Measurements from ENCODE around the gene PRIM1.
A peak's percentile ranks its signal among the peaks of the same experiment; 100 is the strongest.
"Not testable (repeated sequence)": the region's sequence is repeated elsewhere in the genome, so short reads cannot be mapped to it uniquely, and the experiment has no call there.

Gene PRIM1

DNA sequence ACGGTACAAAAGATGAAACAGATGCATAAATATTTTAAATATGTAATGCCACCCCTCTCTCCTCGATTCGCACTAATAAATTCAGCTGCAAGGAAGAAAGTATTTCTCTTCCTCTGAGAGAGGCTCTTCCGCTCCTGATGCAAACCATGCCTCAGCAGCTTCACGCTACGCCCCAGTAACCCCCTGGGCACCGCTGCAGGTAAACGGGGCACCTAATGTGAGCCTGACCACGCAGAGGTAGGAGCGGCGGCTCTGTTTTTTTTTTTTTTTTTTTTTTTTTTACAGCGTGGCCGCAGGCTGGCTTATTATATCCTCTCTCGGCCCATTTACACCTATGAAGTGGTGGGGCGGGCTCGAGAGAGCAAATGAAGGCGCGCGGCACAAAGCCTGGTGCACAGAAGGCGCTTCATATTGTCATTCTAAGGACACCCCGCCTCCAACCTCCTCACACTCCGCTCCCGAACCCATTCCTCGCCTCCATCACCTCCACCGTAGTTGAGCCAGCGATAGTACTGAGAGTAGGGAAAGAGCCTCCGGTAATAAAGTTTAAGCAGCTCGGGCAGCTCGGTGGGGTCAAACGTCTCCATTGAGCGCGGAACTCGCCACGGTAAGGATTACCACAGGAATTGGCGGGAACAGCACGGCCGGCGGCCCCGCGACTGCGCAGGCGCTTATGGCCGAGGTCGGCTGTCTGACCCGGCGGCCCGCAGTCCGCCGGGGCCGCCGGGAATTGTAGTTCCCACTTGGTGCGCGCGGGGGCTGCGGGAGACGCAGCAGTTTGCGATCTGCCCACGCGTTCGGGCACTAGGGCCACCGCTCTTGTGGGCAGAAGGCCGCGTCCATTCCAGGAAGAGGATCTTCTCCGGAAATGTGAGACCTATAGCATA lies at the start of gene PRIM1:
Gene PRIM1, minus strand, starts transcription at position 612 of the 887 bp plus-strand sequence. Its CDS starts 25 bp downstream, at position 587.
- DNase-seq = peak; percentile 87

DNA sequence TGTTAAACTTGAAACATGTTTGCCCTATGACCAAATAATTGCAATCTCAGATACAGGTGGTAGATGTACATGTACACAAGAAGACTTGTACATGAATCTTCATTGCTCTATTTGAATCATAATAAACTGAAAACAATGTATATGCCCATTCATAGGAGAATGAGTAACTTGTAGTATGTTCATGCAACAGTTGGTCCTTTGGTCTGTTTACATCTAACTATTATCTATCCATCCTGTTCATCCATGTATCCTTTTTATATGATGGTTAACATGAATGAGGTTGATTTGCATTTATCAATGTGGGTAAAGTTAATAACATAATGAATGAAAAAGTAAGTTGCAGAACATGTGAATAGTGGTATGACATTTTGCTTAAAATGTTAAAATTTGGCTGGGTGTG lies 48.1 kb upstream of the PRIM1 start:
- no peak for DNase-seq

DNA sequence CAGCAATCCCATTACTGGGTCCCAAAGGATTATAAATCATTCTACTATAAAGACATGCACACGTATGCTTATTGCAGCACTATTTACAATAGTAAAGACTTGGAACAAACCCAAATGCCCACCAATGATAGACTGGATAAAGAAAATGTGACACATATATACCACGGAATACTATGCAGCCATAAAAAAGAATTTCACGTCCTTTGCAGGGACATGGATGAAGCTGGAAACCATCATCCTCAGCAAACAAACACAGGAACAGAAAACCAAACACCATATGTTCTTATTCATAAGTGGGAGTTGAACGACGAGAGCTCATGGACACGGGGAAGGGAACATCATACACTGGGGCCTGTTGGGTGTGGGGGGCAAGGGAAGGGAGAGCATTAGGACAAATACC lies 47.2 kb upstream of the PRIM1 start:
- not testable (repeated sequence) for DNase-seq

DNA sequence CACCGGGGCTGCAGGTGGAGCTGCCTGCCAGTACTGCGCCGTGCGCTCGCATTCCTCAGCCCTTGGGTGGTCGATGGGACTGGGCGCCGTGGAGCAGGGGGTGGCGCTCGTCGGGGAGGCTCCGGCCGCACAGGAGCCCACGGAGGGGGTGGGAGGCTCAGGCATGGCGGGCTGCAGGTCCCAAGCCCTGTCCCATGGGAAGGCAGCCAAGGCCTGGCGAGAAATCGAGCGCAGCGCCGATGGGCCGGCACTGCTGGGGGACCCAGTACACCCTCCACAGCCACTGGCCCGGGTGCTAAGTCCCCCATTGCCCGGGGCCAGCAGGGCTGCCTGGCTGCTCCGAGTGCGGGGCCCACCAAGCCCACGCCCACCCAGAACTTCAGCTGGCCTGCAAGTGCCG lies 43.7 kb upstream of the PRIM1 start:
- not testable (repeated sequence) for DNase-seq

DNA sequence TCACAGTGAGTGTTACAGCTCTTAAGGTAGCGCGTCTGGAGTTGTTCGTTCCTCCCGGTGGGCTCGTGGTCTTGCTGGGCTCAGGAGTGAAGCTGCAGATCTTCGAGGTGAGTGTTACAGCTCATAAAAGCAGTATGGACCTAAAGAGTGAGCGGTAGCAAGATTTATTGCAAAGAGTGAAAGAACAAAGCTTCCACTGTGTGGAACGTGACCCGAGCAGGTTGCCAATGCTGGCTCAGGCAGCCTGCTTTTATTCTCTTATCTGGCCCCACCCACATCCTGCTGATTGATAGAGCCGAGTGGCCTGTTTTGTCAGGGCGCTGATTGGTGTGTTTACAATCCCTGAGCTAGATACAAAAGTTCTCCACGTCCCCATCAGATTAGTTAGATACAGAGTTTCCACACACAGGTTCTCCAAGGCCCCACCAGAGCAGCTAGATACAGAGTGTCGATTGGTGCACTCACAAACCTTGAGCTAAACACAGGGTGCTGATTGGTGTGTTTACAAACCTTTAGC lies 43.0 kb upstream of the PRIM1 start:
- not testable (repeated sequence) for DNase-seq

DNA sequence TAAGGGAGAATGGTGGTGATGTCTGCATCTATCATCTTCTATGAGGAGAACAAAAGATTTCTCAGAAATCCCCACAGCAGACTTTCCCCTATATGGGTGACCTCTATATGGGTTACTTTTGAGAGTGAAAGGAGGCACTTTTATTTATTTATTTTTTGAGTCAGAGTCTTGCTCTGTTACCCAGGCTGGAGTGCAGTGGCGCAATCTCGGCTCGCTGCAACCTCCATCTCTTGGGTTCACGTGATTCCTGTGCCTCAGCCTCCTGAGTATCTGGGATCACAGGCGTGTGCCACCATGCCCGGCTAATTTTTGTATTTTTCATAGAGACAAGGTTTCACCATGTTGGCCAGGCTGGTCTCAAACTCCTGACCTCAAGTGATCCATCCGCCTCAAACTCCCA lies 41.0 kb upstream of the PRIM1 start:
- DNase-seq = not testable (repeated sequence)

DNA sequence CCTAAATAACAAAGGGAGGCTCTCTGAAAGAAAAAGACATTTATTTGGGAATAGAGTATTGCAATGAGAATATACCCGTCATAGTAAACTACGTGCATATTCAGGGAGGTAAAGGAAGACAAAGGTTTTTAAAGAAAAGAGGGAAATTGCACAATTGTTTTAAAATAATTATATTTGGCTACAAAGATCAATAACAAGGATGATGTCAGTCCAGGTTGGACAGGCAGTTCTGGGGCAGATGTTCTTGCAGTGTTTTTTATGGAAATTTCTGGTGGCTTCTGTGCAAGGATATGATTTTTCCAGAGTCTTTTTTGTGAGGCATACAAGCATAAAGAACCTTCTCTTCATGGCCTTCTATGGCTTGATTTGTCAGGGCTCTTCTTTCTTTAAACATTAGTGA lies 40.6 kb upstream of the PRIM1 start:
- no peak for DNase-seq

DNA sequence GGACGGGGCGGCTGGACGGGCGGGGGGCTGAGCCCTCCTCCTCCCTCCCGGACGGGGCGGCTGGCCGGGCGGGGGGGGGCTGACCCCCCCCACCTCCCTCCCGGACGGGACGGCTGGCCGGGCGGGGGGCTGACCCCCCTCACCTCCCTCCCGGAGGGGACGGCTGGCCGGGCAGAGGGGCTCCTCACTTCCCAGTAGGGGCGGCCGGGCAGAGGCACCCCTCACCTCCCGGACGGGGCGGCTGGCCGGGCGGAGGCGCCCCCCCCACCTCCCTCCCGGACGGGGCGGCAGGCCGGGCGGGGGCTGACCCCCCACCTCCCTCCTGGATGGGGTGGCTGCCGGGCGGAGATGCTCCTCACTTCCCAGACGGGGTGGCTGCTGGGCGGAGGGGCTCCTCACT lies 37.3 kb upstream of the PRIM1 start:
- not testable (repeated sequence) for DNase-seq

DNA sequence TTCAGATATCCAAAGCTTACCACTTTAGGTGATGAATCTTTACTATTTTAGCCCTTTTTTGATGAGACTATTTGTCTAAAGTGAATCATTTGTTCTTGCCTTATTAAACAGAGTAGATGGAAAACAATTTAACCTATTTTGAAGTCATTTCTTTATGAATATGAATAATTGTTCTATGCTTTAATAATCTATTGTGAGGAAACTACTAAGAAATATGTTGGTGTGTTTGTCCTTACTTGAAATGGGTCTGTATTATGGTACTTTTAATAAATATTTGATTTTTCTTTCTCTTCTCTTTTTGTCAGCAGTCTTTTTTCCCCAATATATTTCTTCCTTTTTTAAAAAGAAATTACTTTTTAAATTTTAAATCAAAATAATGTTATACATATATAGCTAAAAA lies 35.4 kb upstream of the PRIM1 start:
- DNase-seq = no peak

DNA sequence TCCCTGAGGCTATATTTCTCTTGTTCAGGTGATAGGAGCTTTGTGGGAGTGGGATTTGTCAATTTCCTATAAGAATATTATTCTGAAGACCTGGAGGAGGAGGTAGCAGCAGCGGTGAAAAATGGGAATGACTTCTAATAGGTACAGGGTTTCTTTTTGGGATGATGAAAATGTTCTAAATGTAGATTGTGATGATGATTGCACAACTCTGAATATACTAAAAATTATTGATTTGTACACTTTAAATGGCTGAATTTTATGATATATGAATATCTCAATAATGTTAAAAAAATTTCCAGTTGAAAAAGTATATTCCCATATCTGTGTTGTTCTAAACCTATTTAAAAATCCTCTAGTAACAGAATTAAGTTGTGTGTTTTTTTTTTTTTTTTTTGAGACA lies 33.8 kb upstream of the PRIM1 start:
- DNase-seq = no peak

DNA sequence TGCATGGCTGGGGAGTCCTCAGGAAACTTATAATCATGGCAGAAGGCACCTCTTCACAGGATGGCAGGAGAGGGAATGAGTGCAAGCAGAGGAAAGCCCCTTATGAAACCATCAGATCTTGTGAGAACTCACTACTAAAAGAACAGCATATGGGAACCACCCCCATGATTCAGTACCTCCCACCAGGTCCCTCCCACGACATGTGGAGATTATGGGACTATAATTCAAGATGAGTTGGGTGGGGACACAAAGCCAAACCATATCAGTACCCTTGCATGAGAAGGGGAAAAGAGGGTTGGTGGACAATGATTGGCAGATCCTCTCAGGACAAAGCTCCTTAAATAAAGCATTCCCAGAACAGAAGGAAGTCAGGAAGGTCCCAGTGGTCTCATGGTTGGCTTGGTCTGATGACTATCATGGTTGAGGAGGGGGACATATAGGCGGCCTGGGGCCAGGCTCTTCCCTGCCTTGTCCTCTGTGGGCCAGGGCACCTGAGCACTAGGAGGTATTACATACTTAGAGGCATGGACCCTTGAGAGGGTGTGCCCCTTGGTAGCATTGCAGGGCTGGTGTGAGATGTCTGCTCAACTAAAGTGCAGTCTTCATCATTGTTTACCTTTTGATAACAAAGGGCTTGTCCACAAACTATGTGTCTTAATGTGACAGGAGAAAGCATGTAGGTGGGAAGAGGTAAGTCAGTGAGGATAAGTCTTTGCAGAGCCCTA lies 33.2 kb upstream of the PRIM1 start:
- no peak for DNase-seq

DNA sequence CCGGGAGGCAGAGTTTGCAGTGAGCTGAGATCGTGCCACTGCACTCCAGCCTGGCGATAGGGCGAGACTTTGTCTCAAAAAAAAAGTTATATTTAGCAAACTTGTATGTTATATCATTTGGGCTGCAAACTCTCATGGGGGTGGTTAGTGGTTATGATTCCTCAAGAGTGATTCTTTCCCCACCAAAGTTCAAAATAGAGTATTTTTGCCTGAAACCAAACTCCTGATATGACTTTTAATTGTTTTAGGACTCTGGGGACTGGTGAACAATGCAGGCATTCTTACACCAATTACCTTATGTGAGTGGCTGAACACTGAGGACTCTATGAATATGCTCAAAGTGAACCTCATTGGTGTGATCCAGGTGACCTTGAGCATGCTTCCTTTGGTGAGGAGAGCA lies 29.6 kb upstream of the PRIM1 start:
- no peak for DNase-seq

DNA sequence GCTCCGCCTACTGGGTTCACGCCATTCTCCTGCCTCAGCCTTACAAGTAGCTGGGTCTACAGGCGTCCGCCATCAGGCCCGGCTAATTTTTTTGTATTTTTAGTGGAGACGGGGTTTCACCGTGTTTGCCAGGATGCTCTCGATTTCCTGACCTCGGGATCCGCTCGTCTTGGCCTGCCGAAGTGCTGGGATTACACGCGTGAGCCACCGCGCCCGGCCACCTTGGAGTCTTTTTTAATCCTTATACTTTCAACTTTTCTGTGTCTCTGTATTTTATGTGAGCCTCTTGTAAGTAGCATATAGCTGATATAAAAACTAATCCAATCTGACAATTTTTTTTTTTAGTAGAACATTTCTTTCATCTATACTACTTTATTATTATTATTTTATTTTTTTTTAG lies 26.6 kb upstream of the PRIM1 start:
- DNase-seq = no peak

DNA sequence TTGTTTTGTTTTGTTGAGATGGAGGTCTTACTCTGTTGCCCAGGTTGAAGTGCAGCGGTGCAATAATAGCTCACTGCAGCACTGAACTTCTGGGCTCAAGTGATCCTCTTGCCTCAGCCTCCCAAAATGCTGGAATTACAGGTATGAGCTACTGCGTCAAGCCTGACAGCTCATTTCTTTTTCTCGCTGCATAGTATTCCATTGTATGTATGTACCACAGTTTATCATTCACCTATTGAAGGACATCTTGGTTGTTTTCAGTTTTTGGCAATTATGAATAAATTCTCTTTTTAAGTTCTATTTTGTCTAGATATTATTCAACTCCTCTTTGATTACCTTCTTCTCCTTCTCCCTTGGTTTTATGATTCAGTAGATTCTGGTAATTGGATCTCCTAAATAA lies 24.5 kb upstream of the PRIM1 start:
- no peak for DNase-seq

DNA sequence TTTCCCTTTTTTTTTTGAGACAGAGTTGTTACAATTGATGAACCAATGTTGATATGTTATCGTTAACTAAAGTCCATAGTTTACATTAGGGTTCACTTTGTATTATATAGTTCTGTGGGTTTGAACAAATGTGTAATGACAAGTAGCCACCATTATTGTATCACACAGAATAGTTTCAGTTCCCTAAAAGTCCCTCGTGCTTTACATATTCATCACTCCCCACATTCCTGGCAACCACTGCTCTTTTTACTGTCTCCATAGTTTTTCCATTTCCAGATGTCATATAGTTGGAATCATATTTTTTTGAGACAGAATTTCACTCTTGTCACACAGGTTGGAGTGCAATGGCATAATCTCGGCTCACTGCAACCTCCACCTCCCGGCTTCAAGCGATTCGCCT lies 23.5 kb upstream of the PRIM1 start:
- no peak for DNase-seq

DNA sequence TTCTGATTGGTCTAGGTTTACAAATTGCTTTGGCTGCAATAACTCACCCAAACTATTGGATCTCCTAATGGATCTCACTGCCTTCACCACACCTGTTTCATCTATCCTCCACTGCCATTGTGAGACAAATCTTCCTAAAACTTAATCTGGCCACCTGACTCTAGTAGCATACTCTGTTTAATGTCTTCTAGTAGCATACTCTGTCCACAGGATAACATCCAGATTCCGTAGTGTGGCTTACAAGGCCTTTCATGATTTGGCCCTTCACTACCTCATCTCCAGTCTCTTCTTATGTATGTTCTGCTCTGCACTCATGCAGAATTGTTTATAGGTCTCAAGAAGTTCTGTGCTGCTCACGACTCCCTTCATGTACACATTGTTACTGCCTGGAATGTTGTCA lies 21.0 kb upstream of the PRIM1 start:
- DNase-seq = no peak

DNA sequence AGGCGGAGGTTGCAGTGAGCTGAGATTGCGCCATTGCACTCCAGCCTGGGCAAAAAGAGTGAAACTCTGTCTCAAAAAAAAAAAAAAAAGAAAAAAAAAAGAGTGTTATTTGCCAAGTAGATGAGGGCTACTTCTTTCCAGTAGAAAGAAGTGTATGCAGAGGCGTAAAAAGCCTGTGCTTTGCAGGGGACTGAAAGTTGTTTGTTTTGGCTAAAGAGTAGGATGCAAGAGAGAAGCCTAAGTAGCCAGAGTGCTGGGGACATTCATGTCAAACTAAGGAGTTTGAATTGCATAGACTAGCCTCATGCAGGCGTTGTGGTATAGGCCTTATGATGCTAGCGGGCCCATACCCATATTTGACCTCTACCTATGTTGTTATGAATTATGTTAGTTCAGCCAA lies 20.5 kb upstream of the PRIM1 start:
- DNase-seq = no peak

DNA sequence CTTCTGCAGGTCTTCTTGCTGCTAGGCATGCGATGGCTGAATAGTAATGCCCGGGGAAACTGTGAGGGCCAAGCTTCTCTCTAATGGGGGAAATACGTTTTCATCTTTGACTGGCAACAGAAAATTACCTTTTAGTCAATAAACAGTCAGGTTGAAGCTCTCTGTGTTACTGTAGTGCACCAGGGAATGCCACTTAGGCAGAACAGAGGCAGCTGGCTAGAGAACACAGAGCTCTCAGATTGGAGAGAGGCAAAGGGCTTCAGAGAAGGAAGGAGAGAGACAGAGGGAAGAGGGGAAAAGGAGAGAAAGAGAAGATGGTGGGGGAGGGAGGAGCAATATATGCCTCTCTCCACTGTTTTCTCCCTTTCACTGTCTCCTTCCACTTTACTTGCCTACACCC lies 17.7 kb upstream of the PRIM1 start:
- DNase-seq = no peak

DNA sequence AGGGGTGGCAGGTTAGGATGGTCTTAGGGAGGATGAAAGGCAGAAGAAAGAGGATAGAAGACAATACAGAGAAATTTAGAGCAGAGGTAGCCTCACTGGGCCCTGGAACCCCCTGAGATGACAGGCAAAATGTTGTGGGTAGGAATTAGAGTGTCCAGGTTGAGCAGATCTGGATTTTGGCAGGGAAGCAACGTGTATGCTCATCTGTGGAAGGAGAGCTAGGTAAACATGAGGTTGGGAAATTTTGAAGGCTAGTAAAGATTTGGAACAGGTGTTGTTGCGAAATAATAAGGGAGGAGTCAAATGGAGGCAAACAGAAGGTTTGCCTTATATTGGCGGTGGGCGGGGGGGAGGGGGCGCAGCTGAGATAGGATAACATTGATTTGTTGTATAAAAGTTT lies 16.3 kb upstream of the PRIM1 start:
- DNase-seq = no peak

DNA sequence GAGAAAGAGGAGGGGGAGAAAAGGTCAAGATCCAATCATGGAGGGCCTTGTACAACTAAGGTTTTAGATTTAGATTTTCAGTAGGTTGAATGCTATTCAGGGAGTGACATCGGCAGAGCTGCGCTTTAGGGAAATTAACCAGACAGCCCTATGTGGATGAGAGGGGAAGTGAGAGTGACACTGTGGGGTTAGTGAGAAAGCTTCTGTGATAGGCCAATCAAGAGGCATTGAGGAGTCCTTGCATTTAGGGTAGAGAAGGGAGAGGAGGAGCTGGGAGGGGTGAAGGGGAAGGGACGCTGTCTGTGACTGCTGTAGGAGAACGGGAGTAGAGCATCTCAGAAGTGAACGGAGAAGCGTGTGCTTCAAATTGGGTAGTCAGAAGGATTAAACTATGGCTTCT lies 14.4 kb upstream of the PRIM1 start:
- no peak for DNase-seq

DNA sequence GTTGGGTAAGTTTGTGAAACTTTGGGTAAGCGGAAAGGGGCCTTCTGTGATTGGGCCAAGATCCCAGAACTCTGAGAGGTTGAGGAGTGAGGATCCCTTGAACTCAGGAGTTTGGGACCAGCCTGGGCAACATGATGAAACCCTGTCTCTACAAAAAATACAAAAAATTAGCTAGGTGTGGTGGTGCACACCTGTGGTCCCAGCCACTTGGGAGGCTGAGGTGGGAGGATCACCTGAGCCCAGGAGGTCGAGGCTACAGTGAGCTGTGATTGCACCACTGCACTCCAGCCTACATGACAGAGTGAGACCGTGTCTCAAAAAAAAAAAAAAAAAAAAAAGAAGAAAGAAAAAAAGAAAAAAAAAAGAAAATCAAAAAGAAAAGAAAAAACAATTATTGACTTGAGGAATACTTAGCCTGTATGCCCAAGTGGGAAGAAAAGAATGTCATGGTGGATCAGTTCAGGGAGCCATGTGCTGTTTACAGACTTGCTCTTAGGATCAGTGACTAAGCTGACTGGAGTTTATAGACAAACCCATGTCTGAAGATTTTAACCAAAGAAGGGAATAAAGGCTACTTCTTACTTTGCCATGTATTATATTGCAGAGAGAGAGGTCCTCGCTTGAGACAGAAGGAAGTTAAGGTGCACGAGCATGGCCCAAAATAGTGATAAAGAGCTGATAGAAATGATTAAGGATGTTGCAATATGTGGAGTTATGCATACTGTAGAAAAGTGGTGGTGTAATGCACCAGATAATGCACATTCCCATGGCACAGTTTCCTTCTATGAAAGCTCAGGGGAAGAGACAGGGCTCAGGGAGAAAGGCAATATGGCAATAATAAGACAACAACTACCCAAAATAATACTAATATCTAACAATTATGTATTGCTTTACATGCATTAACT lies 11.9 kb upstream of the PRIM1 start:
- DNase-seq = no peak

DNA sequence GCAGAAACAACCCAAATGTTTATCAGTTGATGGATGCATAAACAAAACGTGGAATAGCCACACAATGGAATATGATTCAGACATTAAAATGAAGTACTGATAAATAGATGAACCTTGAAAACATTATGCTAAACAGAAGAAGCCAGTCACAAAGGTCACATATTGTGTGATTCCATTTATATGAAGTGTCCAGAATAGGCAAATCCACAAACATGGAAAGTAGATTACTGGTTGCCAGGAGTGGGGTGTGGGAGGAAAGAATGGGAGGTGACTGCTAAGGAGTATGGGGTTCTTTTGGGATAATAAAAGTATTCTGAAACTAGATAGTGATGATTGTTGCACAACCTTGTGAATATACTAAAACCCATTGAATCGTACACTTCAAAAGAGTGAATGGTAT lies 9.7 kb upstream of the PRIM1 start:
- DNase-seq = no peak

DNA sequence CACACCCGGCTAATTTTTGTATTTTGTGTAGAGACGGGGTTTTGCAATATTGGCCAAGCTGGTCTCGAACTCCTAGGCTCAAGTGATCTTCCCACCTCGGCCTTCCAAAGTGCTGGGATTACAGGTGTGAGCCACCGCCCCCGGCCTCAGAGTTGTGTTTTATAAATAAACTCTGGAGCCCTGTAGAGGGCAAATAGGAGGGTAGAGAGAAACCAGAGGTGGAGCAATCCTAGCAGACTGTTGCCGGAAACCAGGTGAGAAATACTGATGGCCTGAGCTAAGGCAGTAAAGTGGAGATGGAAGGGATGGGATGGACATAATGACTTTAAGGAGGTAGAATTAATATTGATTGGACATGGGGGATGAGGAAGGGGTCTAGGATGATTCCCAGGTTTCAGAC lies 8.3 kb upstream of the PRIM1 start:
- DNase-seq = no peak

Data from stimulated activated CD4-positive, alpha-beta T cell treated with anti-CD3 and anti-CD28 coated beads, Interleukin-4, amount 100 ng/mL, for 1 hour (primary cell).